ENCODE results near the gene ZNF74.

- no peak for TF ChIP-seq SIN3A (IDR thresholded peaks at IDR 0.05; ENCODE audit: borderline replicate concordance, insufficient read depth, low read length)
- TF ChIP-seq POLR2AphosphoS5 (IDR thresholded peaks at IDR 0.05; ENCODE audit: low read depth, low read length) = no peak
Measured at GRCh38 chr22:20434773-20435172, 40.8 kb downstream of the ZNF74 start.

All from PFSK-1 (cell line).